ENCODE results near the gene AGTRAP. TPM values are rescaled to one million over a fixed set of nuclear protein-coding genes. Genes with fewer than 3 reads are reported as not detected.

AGTRAP gene
- total RNA-seq, 6 experiments from 2014 or later = 31.4 to 41.4 (median 33.6) TPM

GRCh38 chr1:11790880-11791715, 55.2 kb downstream of the AGTRAP start:
- Mint-ChIP-seq H3K4me3 (no peak overlapping the region), H3K4me1 (ENCODE audit: low read depth) (peaks cover 33% of the 10 kb centered on the region), H3K27me3 (ENCODE audit: insufficient read depth) (no peaks in the 10 kb centered on the region; the same call in 1 of the 2 replicates), H3K36me3 (ENCODE audit: low read depth) (peaks cover 26% of the 10 kb centered on the region), H3K27ac (peak overlapping the region; percentile 54), H3K9me3 (no peaks in the 10 kb centered on the region)
- TF ChIP-seq CTCF (IDR thresholded peaks at IDR 0.05) = no peak
- DNase-seq = peak; percentile 25

- DNase-seq = no peak
- TF ChIP-seq CTCF (IDR thresholded peaks at IDR 0.05) = no peak
- no peaks in the 10 kb centered on the region; the same call in 1 of the 2 replicates for H3K27me3 Mint-ChIP-seq (ENCODE audit: insufficient read depth)
- H3K4me1 Mint-ChIP-seq (ENCODE audit: low read depth) = peaks cover 34% of the 10 kb centered on the region
- H3K9me3 Mint-ChIP-seq = no peaks in the 10 kb centered on the region
- H3K36me3 Mint-ChIP-seq (ENCODE audit: low read depth) = peaks cover 30% of the 10 kb centered on the region
- no peak overlapping the region for H3K27ac Mint-ChIP-seq
- no peak overlapping the region for H3K4me3 Mint-ChIP-seq
Measured at GRCh38 chr1:11792106-11792505, 56.2 kb downstream of the AGTRAP start.

- no peak for TF ChIP-seq CTCF (IDR thresholded peaks at IDR 0.05)
- Mint-ChIP-seq H3K4me3 (no peak overlapping the region), H3K36me3 (ENCODE audit: low read depth) (peaks cover 30% of the 10 kb centered on the region), H3K9me3 (no peaks in the 10 kb centered on the region), H3K27ac (no peak overlapping the region), H3K4me1 (ENCODE audit: low read depth) (peaks cover 26% of the 10 kb centered on the region), H3K27me3 (ENCODE audit: insufficient read depth) (no peaks in the 10 kb centered on the region; the same call in none of the 2 replicates)
- no peak for DNase-seq
Measured at GRCh38 chr1:11793819-11794218, 57.9 kb downstream of the AGTRAP start.

GRCh38 chr1:11794446-11795237, 58.7 kb downstream of the AGTRAP start:
- Mint-ChIP-seq H3K4me1 (ENCODE audit: low read depth) (peaks cover 26% of the 10 kb centered on the region), H3K27me3 (ENCODE audit: insufficient read depth) (no peaks in the 10 kb centered on the region; the same call in none of the 2 replicates), H3K9me3 (no peaks in the 10 kb centered on the region), H3K4me3 (no peak overlapping the region), H3K36me3 (ENCODE audit: low read depth) (peaks cover 30% of the 10 kb centered on the region), H3K27ac (no peak overlapping the region)
- no peak for DNase-seq
- TF ChIP-seq CTCF (IDR thresholded peaks at IDR 0.05) = no peak

- H3K36me3 Mint-ChIP-seq (ENCODE audit: low read depth) = peaks cover 30% of the 10 kb centered on the region
- no peaks in the 10 kb centered on the region; the same call in none of the 2 replicates for H3K27me3 Mint-ChIP-seq (ENCODE audit: insufficient read depth)
- H3K9me3 Mint-ChIP-seq = no peaks in the 10 kb centered on the region
- no peak for DNase-seq
- no peak overlapping the region for H3K4me3 Mint-ChIP-seq
- TF ChIP-seq CTCF (IDR thresholded peaks at IDR 0.05) = no peak
- peaks cover 25% of the 10 kb centered on the region for H3K4me1 Mint-ChIP-seq (ENCODE audit: low read depth)
- no peak overlapping the region for H3K27ac Mint-ChIP-seq
Measured at GRCh38 chr1:11795238-11795890, 59.4 kb downstream of the AGTRAP start.
